Measurements from ENCODE around the gene ARGLU1. TPM values are rescaled to one million over a fixed set of nuclear protein-coding genes. Genes with fewer than 3 reads are reported as not detected.

Gene ARGLU1
- total RNA-seq, 1 donor from 2014 or later: 467 TPM

DNA sequence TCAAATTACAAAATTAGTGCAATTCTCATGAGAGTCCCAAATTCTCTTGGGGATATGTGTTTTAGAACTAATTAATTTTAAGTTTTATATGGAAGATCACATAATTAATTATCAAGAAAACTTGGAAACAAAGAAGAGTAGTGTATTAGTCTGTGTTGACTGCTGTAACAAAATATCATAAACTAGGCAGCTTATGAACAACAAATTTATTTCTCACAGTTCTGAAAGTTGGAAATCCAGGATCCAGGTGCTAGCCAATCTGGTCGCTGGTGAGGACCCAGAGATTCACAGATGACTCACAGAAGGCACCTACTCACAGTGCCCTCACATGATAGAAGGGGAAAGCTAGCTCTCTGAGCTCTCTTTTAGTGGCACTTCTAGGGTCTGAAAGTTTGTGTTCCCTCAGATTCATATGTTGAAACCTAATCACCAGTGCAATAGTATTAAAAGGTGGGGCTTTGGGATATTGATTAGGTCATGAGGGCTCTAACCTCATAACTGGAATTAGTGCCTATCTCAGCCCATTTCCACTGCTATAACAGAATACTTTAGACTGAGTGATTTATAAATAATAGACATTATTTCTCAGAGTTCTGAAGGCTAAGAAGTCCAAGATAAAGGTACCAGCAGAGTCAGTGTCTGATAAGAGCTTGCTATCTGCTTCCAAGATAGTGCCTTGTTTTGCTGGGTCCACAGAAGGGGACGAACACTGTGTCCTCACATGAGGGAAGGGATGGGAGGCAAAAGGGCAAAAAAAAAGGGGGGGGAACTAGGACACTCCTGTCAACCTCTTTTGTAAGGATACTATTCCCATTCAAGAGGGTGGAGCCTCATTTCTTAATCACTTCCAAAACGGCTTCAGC lies 1.5 kb upstream of the ARGLU1 start:
- Mint-ChIP-seq H3K27ac (no peak overlapping the region), H3K4me1 (peaks cover 28% of the 10 kb centered on the region), H3K9me3 (peaks cover 3% of the 10 kb centered on the region), H3K36me3 (peaks cover 10% of the 10 kb centered on the region), H3K4me3 (no peak overlapping the region), H3K27me3 (ENCODE audit: insufficient read depth, low read depth) (peaks cover 3% of the 10 kb centered on the region)
- DNase-seq (ENCODE audit: low spot score): no peak
- Histone ChIP-seq H3K79me2 (ENCODE audit: low read depth) (peaks cover 54% of the 10 kb centered on the region), H3K4me1 (peaks cover 37% of the 10 kb centered on the region), H3K27me3 (no peaks in the 10 kb centered on the region), H3K36me3 (no peaks in the 10 kb centered on the region), H4K20me1 (ENCODE audit: low read depth) (peaks cover 27% of the 10 kb centered on the region), H2AFZ (replicated peaks) (no peak overlapping the region), H3K9me3 (ENCODE audit: low read depth) (no peaks in the 10 kb centered on the region), H3K4me2 (peak overlapping the region; percentile 47), H3K4me3 (peak overlapping the region; percentile 1), H3K27ac (no peak overlapping the region), H3K9ac (no peak overlapping the region), H3F3A (ENCODE audit: low read depth) (peaks cover 27% of the 10 kb centered on the region)
- no peak for TF ChIP-seq EZH2 (IDR thresholded peaks at IDR 0.05)
- TF ChIP-seq, protein P1, sequence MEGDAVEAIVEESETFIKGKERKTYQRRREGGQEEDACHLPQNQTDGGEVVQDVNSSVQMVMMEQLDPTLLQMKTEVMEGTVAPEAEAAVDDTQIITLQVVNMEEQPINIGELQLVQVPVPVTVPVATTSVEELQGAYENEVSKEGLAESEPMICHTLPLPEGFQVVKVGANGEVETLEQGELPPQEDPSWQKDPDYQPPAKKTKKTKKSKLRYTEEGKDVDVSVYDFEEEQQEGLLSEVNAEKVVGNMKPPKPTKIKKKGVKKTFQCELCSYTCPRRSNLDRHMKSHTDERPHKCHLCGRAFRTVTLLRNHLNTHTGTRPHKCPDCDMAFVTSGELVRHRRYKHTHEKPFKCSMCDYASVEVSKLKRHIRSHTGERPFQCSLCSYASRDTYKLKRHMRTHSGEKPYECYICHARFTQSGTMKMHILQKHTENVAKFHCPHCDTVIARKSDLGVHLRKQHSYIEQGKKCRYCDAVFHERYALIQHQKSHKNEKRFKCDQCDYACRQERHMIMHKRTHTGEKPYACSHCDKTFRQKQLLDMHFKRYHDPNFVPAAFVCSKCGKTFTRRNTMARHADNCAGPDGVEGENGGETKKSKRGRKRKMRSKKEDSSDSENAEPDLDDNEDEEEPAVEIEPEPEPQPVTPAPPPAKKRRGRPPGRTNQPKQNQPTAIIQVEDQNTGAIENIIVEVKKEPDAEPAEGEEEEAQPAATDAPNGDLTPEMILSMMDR (IDR thresholded peaks at IDR 0.05): no peak
- no peak for TF ChIP-seq EZH2phosphoT487 (IDR thresholded peaks at IDR 0.05)

DNA sequence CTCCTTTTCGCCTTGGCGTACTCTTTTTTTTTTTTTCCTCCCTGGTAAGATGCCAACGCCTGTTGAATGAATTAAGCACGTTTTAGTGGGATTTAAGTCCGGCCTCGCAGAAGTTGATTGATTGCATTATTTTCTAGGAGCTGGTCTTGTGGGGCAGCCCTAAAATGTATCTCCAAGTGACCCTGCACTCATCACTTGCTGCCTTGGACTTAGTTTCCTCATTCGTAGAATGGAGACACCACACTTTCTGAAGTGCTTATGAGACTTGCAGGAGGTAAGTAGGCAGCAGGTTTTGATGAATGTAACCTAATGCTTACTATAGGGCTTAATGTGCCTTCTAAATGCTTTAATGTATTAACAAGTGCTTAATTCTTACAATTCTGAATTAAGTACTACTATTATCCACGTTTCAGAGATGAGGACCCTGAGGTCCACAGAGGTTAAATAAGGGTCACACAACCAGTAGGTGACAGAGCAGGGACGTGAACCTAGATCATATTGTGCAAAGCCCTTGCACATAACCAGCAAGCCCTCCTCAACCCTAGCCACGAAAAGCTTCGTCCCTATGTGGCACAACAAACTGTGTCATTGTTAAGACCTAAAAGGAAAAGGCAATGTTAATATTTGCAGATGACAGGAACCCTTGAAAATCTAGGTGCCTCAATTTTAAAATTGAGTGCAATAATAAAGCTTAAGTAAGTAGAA lies 514 bp upstream of the ARGLU1 start:
- Histone ChIP-seq H3K36me3 (no peaks in the 10 kb centered on the region), H3K4me1 (peaks cover 47% of the 10 kb centered on the region), H3K27ac (no peak overlapping the region), H3K9ac (peak overlapping the region; percentile 46), H2AFZ (replicated peaks) (peak overlapping the region; percentile 96), H3K4me3 (peak overlapping the region; percentile 79), H3K9me3 (ENCODE audit: low read depth) (no peaks in the 10 kb centered on the region), H4K20me1 (ENCODE audit: low read depth) (peaks cover 37% of the 10 kb centered on the region), H3K4me2 (peak overlapping the region; percentile 99), H3F3A (ENCODE audit: low read depth) (peaks cover 37% of the 10 kb centered on the region), H3K79me2 (ENCODE audit: low read depth) (peaks cover 64% of the 10 kb centered on the region), H3K27me3 (no peaks in the 10 kb centered on the region)
- Mint-ChIP-seq H3K9me3 (peaks cover 10% of the 10 kb centered on the region), H3K4me3 (peak overlapping the region; percentile 99), H3K27ac (peak overlapping the region; percentile 92), H3K4me1 (peaks cover 32% of the 10 kb centered on the region), H3K27me3 (ENCODE audit: insufficient read depth, low read depth) (peaks cover 3% of the 10 kb centered on the region), H3K36me3 (peaks cover 18% of the 10 kb centered on the region)
- DNase-seq (ENCODE audit: low spot score): no peak
- TF ChIP-seq, protein P1 (IDR thresholded peaks at IDR 0.05): no peak
- TF ChIP-seq EZH2phosphoT487 (IDR thresholded peaks at IDR 0.05) (no peak), EZH2 (IDR thresholded peaks at IDR 0.05) (no peak)

DNA sequence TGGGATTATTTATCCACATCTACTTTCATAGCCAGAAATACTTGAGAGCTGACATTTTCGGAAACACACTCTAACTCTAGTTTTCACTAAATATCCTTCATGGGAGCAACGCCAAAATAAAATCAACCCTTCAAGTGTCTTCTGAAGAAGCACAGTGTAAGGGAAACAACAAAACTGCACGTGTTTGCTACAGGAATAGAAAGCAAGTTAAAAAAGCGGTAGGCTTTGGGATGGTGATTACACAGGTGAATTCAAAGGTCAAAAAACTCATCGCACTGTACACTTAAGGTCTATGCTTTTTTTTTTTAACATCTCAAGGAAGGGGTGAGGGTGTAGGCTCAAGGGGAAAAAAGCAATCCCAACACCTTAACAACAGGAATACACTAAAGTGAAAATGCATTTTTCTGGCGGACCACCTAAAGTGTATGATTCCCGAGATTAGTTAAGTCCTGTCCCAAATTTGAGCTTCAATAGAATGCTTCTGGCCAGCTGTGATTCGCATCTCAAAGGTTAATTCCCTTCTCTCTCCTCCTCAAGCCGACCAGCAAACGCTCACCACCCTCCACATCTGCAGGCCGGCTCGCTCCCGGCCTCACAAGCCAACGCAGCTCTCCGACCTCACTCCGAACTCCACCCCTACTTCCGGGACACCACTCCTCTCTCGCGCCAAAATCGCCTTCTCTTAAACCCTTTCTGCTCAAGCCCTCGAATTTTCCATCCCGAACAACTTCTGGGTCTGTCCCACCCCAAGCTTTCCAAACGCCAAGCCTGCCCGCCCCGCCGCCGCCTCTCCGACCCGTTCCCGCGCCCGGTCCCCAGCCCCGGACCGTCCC lies 1.1 kb downstream of the ARGLU1 start:
- peak overlapping the region; percentile 98 for H3K27ac Mint-ChIP-seq
- H3K27me3 ChIP-seq: no peaks in the 10 kb centered on the region
- H3K4me3 Mint-ChIP-seq: peak overlapping the region; percentile 99
- H3K79me2 ChIP-seq (ENCODE audit: low read depth): peaks cover 80% of the 10 kb centered on the region
- H3K9me3 ChIP-seq (ENCODE audit: low read depth): no peaks in the 10 kb centered on the region
- H4K20me1 ChIP-seq (ENCODE audit: low read depth): peaks cover 53% of the 10 kb centered on the region
- TF ChIP-seq, protein P1 (IDR thresholded peaks at IDR 0.05): no peak
- TF ChIP-seq EZH2 (IDR thresholded peaks at IDR 0.05) (no peak), EZH2phosphoT487 (IDR thresholded peaks at IDR 0.05) (no peak)
- peaks cover 3% of the 10 kb centered on the region for H3K27me3 Mint-ChIP-seq (ENCODE audit: insufficient read depth, low read depth)
- peak overlapping the region; percentile 96 for H3K27ac ChIP-seq
- H3K36me3 ChIP-seq: no peaks in the 10 kb centered on the region
- H3K4me1 ChIP-seq: peaks cover 56% of the 10 kb centered on the region
- H3F3A ChIP-seq (ENCODE audit: low read depth): peaks cover 50% of the 10 kb centered on the region
- H2AFZ ChIP-seq (replicated peaks): no peak overlapping the region
- H3K9me3 Mint-ChIP-seq: peaks cover 10% of the 10 kb centered on the region
- H3K36me3 Mint-ChIP-seq: peaks cover 19% of the 10 kb centered on the region
- H3K4me3 ChIP-seq: peak overlapping the region; percentile 79
- peak overlapping the region; percentile 99 for H3K4me2 ChIP-seq
- peaks cover 39% of the 10 kb centered on the region for H3K4me1 Mint-ChIP-seq
- H3K9ac ChIP-seq: peak overlapping the region; percentile 97
- peak; percentile 62 for DNase-seq (ENCODE audit: low spot score)

Measured in neural progenitor cell (in vitro differentiated cells).